HepG2 (cell line): ENCODE measurements around the gene ETV3L. TPM values are rescaled to one million over a fixed set of nuclear protein-coding genes. Genes with fewer than 3 reads are reported as not detected.

Source experiments
- MTERF4 ChIP-seq: sonication (generic); formaldehyde crosslinking; IDR thresholded peaks from 2 replicates; pipeline ENCODE4 v1.8.0; 2023; ENCODE audit warnings: mild to moderate bottlenecking, missing genetic modification reagents
- POLR2G ChIP-seq: fragments of 200-400 bp; formaldehyde crosslinking; IDR thresholded peaks from 2 replicates; pipeline ENCODE4 v1.6.1; 2018; ENCODE audit warnings: mild to moderate bottlenecking, low read depth, low read length, moderate library complexity
- SKI ChIP-seq: fragments of 450-650 bp; IDR thresholded peaks from one replicate; pipeline ENCODE4 v1.6.1; 2018; ENCODE audit warnings: mild to moderate bottlenecking; ENCODE audit not compliant: partially characterized antibody
- SP1 ChIP-seq, 2 experiments: fragments of 450-650 bp in 1 of 2; sonication (generic) in 1 of 2; formaldehyde crosslinking in 1 of 2; IDR thresholded peaks; 2 replicates each; pipeline versions ENCODE4 v1.4.0 to v1.6.1; 2016 to 2020; ENCODE audit warnings: missing genetic modification reagents in 1 of 2
- SRSF9 ChIP-seq: fragments of 200-400 bp; formaldehyde crosslinking; IDR thresholded peaks from 2 replicates; pipeline ENCODE4 v1.6.1; 2018; ENCODE audit warnings: borderline replicate concordance, mild to moderate bottlenecking, low read depth, low read length; ENCODE audit not compliant: insufficient read depth, poor library complexity, severe bottlenecking
- THAP7 ChIP-seq: sonication (generic); formaldehyde crosslinking; IDR thresholded peaks from 2 replicates; pipeline ENCODE4 v1.8.1; 2023; ENCODE audit warnings: mild to moderate bottlenecking, missing genetic modification reagents
- ZMYM4 ChIP-seq: sonication (generic); formaldehyde crosslinking; IDR thresholded peaks from 2 replicates; pipeline ENCODE4 v1.8.1; 2023; ENCODE audit warnings: mild to moderate bottlenecking, missing genetic modification reagents
- ZNF431 ChIP-seq: sonication (generic); formaldehyde crosslinking; IDR thresholded peaks from 2 replicates; pipeline ENCODE4 v1.9.0; 2022; ENCODE audit warnings: missing genetic modification reagents, low read depth, mild to moderate bottlenecking, borderline replicate concordance
- ZNF460 ChIP-seq: sonication (generic); formaldehyde crosslinking; IDR thresholded peaks from 2 replicates; pipeline ENCODE4 v1.5.1; 2020; ENCODE audit warnings: missing genetic modification reagents, mild to moderate bottlenecking, borderline replicate concordance
- ZNF749 ChIP-seq: sonication (generic); formaldehyde crosslinking; IDR thresholded peaks from 2 replicates; pipeline ENCODE4 v1.8.0; 2022; ENCODE audit warnings: mild to moderate bottlenecking, missing genetic modification reagents, moderate library complexity, borderline replicate concordance
- ZSCAN21 ChIP-seq: sonication (generic); formaldehyde crosslinking; IDR thresholded peaks from 2 replicates; pipeline ENCODE4 v1.8.0; 2022; ENCODE audit warnings: mild to moderate bottlenecking, missing genetic modification reagents, moderate library complexity, borderline replicate concordance
- polyA plus RNA-seq, 8 experiments: library from polyadenylated mRNA; depleted of rRNA in 3 of 8; stranded (reverse) in 7 of 8; unstranded in 1 of 8; fragments of >200 nt; fragmentation: Illumina TruSeq in 4 of 8; extraction: Trizol in 4 of 8; gene quantifications; 2 replicates each; pipeline versions ENCODE4 v1.2.1 to v1.2.3, GENCODE V29; 2011 to 2016; ENCODE audit warnings: low read depth in 4 of 8, missing spikeins in 1 of 8, mixed read lengths in 1 of 8; ENCODE audit not compliant: insufficient read depth in 1 of 8
- total RNA-seq, 5 experiments: library from RNA; depleted of rRNA; stranded (reverse); fragments of >200 nt; fragmentation: Illumina TruSeq; extraction: Trizol; gene quantifications; 2 replicates each; pipeline ENCODE4 v1.2.3, GENCODE V29; 2016; ENCODE audit warnings: low read depth in 1 of 5
- TF ChIP-seq, protein P1 (sequence below): sonication (generic); formaldehyde crosslinking; IDR thresholded peaks from 2 replicates; pipeline ENCODE4 v1.4.0; 2020; ENCODE audit warnings: low read depth, missing genetic modification reagents
- TF ChIP-seq, protein P2 (sequence below): sonication (generic); formaldehyde crosslinking; IDR thresholded peaks from 2 replicates; pipeline ENCODE4 v1.4.0; 2020; ENCODE audit warnings: missing genetic modification reagents
- TF ChIP-seq, protein P3 (sequence below): sonication (generic); formaldehyde crosslinking; IDR thresholded peaks from 2 replicates; pipeline ENCODE4 v1.4.0; 2020; ENCODE audit warnings: missing genetic modification reagents

ETV3L gene
- total and polyA plus RNA-seq, 2 of the 13 experiments (the other 11 are each of a cell fraction or from before 2014, with no cell fraction given), result not detected

DNA sequence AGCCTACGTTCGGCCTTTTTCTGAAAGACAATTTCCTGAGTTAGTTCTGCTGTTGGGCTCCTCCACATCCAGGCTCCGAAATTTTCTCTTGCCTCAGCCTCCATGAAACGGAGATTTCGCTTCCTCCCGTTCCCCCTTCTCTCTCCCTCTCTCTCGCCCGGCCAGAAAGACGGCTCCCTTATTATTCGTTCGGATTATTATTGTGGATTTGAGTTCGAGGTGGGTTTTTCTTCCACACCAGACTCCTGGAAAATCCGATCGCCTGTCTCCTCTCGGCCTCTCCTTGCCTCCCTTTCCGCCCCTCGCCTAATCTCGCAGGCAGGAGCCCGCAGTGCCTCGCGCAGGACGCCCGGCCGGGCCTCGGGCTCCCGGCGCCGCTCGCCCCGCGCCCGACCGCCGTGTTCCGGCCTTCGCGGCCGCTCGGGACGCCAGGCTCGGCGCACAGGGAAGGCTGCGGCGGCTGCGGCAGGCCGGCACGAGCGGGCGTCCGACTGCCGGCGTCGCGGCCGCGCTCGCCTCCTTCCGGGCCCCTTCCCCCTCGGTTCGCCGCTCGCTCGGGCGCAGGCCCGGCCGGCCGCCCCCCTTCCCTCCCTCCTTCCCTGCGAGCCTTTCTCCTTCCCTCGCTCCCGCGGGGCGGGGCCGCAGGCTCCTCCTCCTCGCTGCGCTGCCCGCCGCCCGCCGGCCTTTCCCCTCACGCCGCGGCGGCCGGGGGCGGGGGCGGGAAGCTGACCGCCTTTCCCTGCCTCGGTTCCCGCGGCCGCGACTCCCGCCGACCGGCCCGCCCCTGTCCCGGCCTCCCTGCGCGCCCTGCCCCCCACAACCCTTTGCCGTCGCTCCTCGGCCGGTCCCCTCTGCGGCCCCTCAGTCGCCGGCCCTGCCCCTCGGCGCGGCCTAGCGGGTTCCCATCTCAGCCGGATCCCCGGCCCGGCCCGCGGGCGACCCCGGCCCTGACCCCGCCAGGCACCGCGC is 54.1 kb downstream of the ETV3L start, which contains the start of gene ARHGEF11 (continued):
- TF ChIP-seq ZNF749, result 0 out of 2 replicates have a peak, but pooled peaks have one; percentile 50
- TF ChIP-seq, protein P1, sequence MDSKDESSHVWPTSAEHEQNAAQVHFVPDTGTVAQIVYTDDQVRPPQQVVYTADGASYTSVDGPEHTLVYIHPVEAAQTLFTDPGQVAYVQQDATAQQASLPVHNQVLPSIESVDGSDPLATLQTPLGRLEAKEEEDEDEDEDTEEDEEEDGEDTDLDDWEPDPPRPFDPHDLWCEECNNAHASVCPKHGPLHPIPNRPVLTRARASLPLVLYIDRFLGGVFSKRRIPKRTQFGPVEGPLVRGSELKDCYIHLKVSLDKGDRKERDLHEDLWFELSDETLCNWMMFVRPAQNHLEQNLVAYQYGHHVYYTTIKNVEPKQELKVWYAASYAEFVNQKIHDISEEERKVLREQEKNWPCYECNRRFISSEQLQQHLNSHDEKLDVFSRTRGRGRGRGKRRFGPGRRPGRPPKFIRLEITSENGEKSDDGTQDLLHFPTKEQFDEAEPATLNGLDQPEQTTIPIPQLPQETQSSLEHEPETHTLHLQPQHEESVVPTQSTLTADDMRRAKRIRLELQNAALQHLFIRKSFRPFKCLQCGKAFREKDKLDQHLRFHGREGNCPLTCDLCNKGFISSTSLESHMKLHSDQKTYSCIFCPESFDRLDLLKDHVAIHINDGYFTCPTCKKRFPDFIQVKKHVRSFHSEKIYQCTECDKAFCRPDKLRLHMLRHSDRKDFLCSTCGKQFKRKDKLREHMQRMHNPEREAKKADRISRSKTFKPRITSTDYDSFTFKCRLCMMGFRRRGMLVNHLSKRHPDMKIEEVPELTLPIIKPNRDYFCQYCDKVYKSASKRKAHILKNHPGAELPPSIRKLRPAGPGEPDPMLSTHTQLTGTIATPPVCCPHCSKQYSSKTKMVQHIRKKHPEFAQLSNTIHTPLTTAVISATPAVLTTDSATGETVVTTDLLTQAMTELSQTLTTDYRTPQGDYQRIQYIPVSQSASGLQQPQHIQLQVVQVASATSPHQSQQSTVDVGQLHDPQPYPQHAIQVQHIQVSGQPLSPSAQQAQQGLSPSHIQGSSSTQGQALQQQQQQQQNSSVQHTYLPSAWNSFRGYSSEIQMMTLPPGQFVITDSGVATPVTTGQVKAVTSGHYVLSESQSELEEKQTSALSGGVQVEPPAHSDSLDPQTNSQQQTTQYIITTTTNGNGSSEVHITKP, result no peak
- 0 out of 2 replicates have a peak, but pooled peaks have one; percentile 8 for TF ChIP-seq ZNF431
- TF ChIP-seq MTERF4 (CRISPR knock-in tag), result no peak
- TF ChIP-seq, protein P2, sequence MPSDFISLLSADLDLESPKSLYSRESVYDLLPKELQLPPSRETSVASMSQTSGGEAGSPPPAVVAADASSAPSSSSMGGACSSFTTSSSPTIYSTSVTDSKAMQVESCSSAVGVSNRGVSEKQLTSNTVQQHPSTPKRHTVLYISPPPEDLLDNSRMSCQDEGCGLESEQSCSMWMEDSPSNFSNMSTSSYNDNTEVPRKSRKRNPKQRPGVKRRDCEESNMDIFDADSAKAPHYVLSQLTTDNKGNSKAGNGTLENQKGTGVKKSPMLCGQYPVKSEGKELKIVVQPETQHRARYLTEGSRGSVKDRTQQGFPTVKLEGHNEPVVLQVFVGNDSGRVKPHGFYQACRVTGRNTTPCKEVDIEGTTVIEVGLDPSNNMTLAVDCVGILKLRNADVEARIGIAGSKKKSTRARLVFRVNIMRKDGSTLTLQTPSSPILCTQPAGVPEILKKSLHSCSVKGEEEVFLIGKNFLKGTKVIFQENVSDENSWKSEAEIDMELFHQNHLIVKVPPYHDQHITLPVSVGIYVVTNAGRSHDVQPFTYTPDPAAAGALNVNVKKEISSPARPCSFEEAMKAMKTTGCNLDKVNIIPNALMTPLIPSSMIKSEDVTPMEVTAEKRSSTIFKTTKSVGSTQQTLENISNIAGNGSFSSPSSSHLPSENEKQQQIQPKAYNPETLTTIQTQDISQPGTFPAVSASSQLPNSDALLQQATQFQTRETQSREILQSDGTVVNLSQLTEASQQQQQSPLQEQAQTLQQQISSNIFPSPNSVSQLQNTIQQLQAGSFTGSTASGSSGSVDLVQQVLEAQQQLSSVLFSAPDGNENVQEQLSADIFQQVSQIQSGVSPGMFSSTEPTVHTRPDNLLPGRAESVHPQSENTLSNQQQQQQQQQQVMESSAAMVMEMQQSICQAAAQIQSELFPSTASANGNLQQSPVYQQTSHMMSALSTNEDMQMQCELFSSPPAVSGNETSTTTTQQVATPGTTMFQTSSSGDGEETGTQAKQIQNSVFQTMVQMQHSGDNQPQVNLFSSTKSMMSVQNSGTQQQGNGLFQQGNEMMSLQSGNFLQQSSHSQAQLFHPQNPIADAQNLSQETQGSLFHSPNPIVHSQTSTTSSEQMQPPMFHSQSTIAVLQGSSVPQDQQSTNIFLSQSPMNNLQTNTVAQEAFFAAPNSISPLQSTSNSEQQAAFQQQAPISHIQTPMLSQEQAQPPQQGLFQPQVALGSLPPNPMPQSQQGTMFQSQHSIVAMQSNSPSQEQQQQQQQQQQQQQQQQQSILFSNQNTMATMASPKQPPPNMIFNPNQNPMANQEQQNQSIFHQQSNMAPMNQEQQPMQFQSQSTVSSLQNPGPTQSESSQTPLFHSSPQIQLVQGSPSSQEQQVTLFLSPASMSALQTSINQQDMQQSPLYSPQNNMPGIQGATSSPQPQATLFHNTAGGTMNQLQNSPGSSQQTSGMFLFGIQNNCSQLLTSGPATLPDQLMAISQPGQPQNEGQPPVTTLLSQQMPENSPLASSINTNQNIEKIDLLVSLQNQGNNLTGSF, result no peak
- no peak for TF ChIP-seq SP1 (IDR thresholded peaks at IDR 0.05)
- TF ChIP-seq SP1 (CRISPR knock-in tag; IDR thresholded peaks at IDR 0.05), result peak; percentile 53; the same call in 1 of the 2 replicates
- TF ChIP-seq, protein P3, sequence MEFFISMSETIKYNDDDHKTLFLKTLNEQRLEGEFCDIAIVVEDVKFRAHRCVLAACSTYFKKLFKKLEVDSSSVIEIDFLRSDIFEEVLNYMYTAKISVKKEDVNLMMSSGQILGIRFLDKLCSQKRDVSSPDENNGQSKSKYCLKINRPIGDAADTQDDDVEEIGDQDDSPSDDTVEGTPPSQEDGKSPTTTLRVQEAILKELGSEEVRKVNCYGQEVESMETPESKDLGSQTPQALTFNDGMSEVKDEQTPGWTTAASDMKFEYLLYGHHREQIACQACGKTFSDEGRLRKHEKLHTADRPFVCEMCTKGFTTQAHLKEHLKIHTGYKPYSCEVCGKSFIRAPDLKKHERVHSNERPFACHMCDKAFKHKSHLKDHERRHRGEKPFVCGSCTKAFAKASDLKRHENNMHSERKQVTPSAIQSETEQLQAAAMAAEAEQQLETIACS (CRISPR knock-in tag), result peak; percentile 48; the same call in 1 of the 2 replicates
- peak; percentile 84 for TF ChIP-seq SKI
- peak; percentile 88 for TF ChIP-seq ZSCAN21 (CRISPR knock-in tag)
- peak; percentile 63 for TF ChIP-seq POLR2G
- no peak for TF ChIP-seq THAP7
- no peak for TF ChIP-seq ZNF460 (CRISPR knock-in tag)
- TF ChIP-seq SRSF9, result no peak
- peak; percentile 56 for TF ChIP-seq ZMYM4 (CRISPR knock-in tag)
